ENCODE results near the gene CSNK1G1.
"Not testable (repeated sequence)": the region's sequence is repeated elsewhere in the genome, so short reads cannot be mapped to it uniquely, and the experiment has no call there.

Gene CSNK1G1

GRCh38 chr15:64349375-64349774 is 6.6 kb downstream of the CSNK1G1 start:
- DNase-seq (ENCODE audit: low read depth, low spot score): no peak

GRCh38 chr15:64348455-64348854 is 7.5 kb downstream of the CSNK1G1 start:
- no peak for DNase-seq (ENCODE audit: low read depth, low spot score)

GRCh38 chr15:64346242-64346641 is 9.7 kb downstream of the CSNK1G1 start:
- DNase-seq (ENCODE audit: low read depth, low spot score): not testable (repeated sequence)

GRCh38 chr15:64344651-64345294 is 11.2 kb downstream of the CSNK1G1 start:
- DNase-seq (ENCODE audit: low read depth, low spot score): no peak

- DNase-seq (ENCODE audit: low read depth, low spot score): no peak
These were observed 12.1 kb downstream of the CSNK1G1 start for GRCh38 chr15:64343841-64344240.

GRCh38 chr15:64343222-64343621 is 12.8 kb downstream of the CSNK1G1 start:
- no peak for DNase-seq (ENCODE audit: low read depth, low spot score)

GRCh38 chr15:64341961-64342360 is 14.0 kb downstream of the CSNK1G1 start:
- DNase-seq (ENCODE audit: low read depth, low spot score): no peak

GRCh38 chr15:64340355-64340754 is 15.6 kb downstream of the CSNK1G1 start:
- DNase-seq (ENCODE audit: low read depth, low spot score): no peak

- DNase-seq (ENCODE audit: low read depth, low spot score): no peak
These were observed 18.2 kb downstream of the CSNK1G1 start for GRCh38 chr15:64337761-64338160.

- peak; percentile 22 for DNase-seq (ENCODE audit: low read depth, low spot score)
These were observed 21.7 kb downstream of the CSNK1G1 start for GRCh38 chr15:64333986-64334929.

- no peak for DNase-seq (ENCODE audit: low read depth, low spot score)
These were observed 22.5 kb downstream of the CSNK1G1 start for GRCh38 chr15:64333516-64333915.

GRCh38 chr15:64331668-64332067 is 24.3 kb downstream of the CSNK1G1 start:
- DNase-seq (ENCODE audit: low read depth, low spot score): not testable (repeated sequence)

- DNase-seq (ENCODE audit: low read depth, low spot score): not testable (repeated sequence)
These were observed 29.0 kb downstream of the CSNK1G1 start for GRCh38 chr15:64326975-64327374.

GRCh38 chr15:64326458-64326857 is 29.5 kb downstream of the CSNK1G1 start:
- DNase-seq (ENCODE audit: low read depth, low spot score): peak; percentile 19

- DNase-seq (ENCODE audit: low read depth, low spot score): no peak
These were observed 31.7 kb downstream of the CSNK1G1 start for GRCh38 chr15:64324165-64324877.

- DNase-seq (ENCODE audit: low read depth, low spot score): no peak
These were observed 40.8 kb downstream of the CSNK1G1 start for GRCh38 chr15:64315216-64315615.

GRCh38 chr15:64314456-64314855 is 41.5 kb downstream of the CSNK1G1 start:
- no peak for DNase-seq (ENCODE audit: low read depth, low spot score)

- DNase-seq (ENCODE audit: low read depth, low spot score): no peak
These were observed 44.4 kb downstream of the CSNK1G1 start for GRCh38 chr15:64311566-64311965.

- DNase-seq (ENCODE audit: low read depth, low spot score): no peak
These were observed 45.9 kb downstream of the CSNK1G1 start for GRCh38 chr15:64310036-64310435.

GRCh38 chr15:64305261-64305660 is 50.7 kb downstream of the CSNK1G1 start:
- no peak for DNase-seq (ENCODE audit: low read depth, low spot score)

GRCh38 chr15:64289550-64289949 is 66.4 kb downstream of the CSNK1G1 start:
- DNase-seq (ENCODE audit: low read depth, low spot score): no peak

GRCh38 chr15:64288999-64289398 is 67.0 kb downstream of the CSNK1G1 start:
- no peak for DNase-seq (ENCODE audit: low read depth, low spot score)

Data from ELF-1 (cell line).